ENCODE measurements around the gene MAP4K4.
A peak's percentile ranks its signal among the peaks of the same experiment; 100 is the strongest.

MAP4K4 gene

GRCh38 chr2:101794141-101794540 lies 96.6 kb downstream of the MAP4K4 start:
- DNase-seq: no peak

- no peak for DNase-seq
Measured at GRCh38 chr2:101795033-101795432, 97.5 kb downstream of the MAP4K4 start.

GRCh38 chr2:101796825-101797600 lies 99.5 kb downstream of the MAP4K4 start:
- no peak for DNase-seq

- DNase-seq: no peak
Measured at GRCh38 chr2:101801496-101801895, 104.0 kb downstream of the MAP4K4 start.

- no peak for DNase-seq
Measured at GRCh38 chr2:101802329-101802728, 104.8 kb downstream of the MAP4K4 start.

- no peak for DNase-seq
Measured at GRCh38 chr2:101803128-101803527, 105.6 kb downstream of the MAP4K4 start.

GRCh38 chr2:101803945-101804696 lies 106.6 kb downstream of the MAP4K4 start:
- peak; percentile 83 for DNase-seq

GRCh38 chr2:101805152-101806088 lies 107.9 kb downstream of the MAP4K4 start:
- peak; percentile 49 for DNase-seq

- DNase-seq: no peak
Measured at GRCh38 chr2:101806123-101806522, 108.6 kb downstream of the MAP4K4 start.

- no peak for DNase-seq
Measured at GRCh38 chr2:101806701-101807100, 109.2 kb downstream of the MAP4K4 start.

- DNase-seq: no peak
Measured at GRCh38 chr2:101807242-101807641, 109.7 kb downstream of the MAP4K4 start.

- DNase-seq: no peak
Measured at GRCh38 chr2:101808006-101808562, 110.6 kb downstream of the MAP4K4 start.

GRCh38 chr2:101809698-101810097 lies 112.2 kb downstream of the MAP4K4 start:
- no peak for DNase-seq

GRCh38 chr2:101811226-101812015 lies 113.9 kb downstream of the MAP4K4 start:
- peak; percentile 76 for DNase-seq

GRCh38 chr2:101812226-101812625 lies 114.7 kb downstream of the MAP4K4 start:
- no peak for DNase-seq

- DNase-seq: no peak
Measured at GRCh38 chr2:101814752-101815151, 117.2 kb downstream of the MAP4K4 start.

- no peak for DNase-seq
Measured at GRCh38 chr2:101815154-101815553, 117.6 kb downstream of the MAP4K4 start.

- DNase-seq: no peak
Measured at GRCh38 chr2:101815739-101816391, 118.4 kb downstream of the MAP4K4 start.

GRCh38 chr2:101816598-101816997 lies 119.1 kb downstream of the MAP4K4 start:
- DNase-seq: no peak

- no peak for DNase-seq
Measured at GRCh38 chr2:101817481-101817880, 120.0 kb downstream of the MAP4K4 start.
